Activated T-cell treated with anti-CD3 and anti-CD28 coated beads for 24 hours (primary cell): ENCODE results near the gene BBLN.
"Not testable (repeated sequence)": the region's sequence is repeated elsewhere in the genome, so short reads cannot be mapped to it uniquely, and the experiment has no call there.

Source experiments
- DNase-seq: peaks from one replicate; pipeline ENCODE4 v3.0.0-alpha.2; 2020; ENCODE audit warnings: low read depth

Gene BBLN

GRCh38 chr9:128163523-128164306, 3.6 kb downstream of the BBLN start:
- DNase-seq, result no peak

GRCh38 chr9:128164307-128164885, 4.3 kb downstream of the BBLN start:
- DNase-seq, result no peak

GRCh38 chr9:128166169-128166568, 6.1 kb downstream of the BBLN start:
- DNase-seq, result no peak

- no peak for DNase-seq
These were observed 7.1 kb downstream of the BBLN start for GRCh38 chr9:128167209-128167608.

- DNase-seq, result no peak
These were observed 8.8 kb downstream of the BBLN start for GRCh38 chr9:128168731-128169308.

- no peak for DNase-seq
These were observed 9.4 kb downstream of the BBLN start for GRCh38 chr9:128169492-128169891.

- DNase-seq, result no peak
These were observed 9.9 kb downstream of the BBLN start for GRCh38 chr9:128169925-128170324.

- DNase-seq, result no peak
These were observed 14.0 kb downstream of the BBLN start for GRCh38 chr9:128174062-128174461.

- no peak for DNase-seq
These were observed 15.1 kb downstream of the BBLN start for GRCh38 chr9:128175102-128175563.

- no peak for DNase-seq
These were observed 15.7 kb downstream of the BBLN start for GRCh38 chr9:128175726-128176125.

- no peak for DNase-seq
These were observed 18.9 kb downstream of the BBLN start for GRCh38 chr9:128178806-128179431.

- DNase-seq, result no peak
These were observed 19.9 kb downstream of the BBLN start for GRCh38 chr9:128180001-128180400.

- no peak for DNase-seq
These were observed 20.4 kb downstream of the BBLN start for GRCh38 chr9:128180447-128180846.

- not testable (repeated sequence) for DNase-seq
These were observed 21.4 kb downstream of the BBLN start for GRCh38 chr9:128181480-128181879.

GRCh38 chr9:128182893-128183588, 23.0 kb downstream of the BBLN start:
- no peak for DNase-seq

- no peak for DNase-seq
These were observed 26.2 kb downstream of the BBLN start for GRCh38 chr9:128185979-128186965.

GRCh38 chr9:128187361-128187760, 27.3 kb downstream of the BBLN start:
- DNase-seq, result no peak

- DNase-seq, result no peak
These were observed 28.1 kb downstream of the BBLN start for GRCh38 chr9:128188209-128188608.

- no peak for DNase-seq
These were observed 29.9 kb downstream of the BBLN start for GRCh38 chr9:128190013-128190412.

GRCh38 chr9:128190516-128191405, 30.7 kb downstream of the BBLN start:
- no peak for DNase-seq
